GM18861 (cell line): ENCODE measurements around the gene PITPNM3.

Experiments
- ATAC-seq: cut with Tn5 transposase; IDR thresholded peaks from one replicate; pipeline ENCODE4 v1.9.1; 2021; ENCODE audit not compliant: unreplicated experiment

The PITPNM3 gene

DNA sequence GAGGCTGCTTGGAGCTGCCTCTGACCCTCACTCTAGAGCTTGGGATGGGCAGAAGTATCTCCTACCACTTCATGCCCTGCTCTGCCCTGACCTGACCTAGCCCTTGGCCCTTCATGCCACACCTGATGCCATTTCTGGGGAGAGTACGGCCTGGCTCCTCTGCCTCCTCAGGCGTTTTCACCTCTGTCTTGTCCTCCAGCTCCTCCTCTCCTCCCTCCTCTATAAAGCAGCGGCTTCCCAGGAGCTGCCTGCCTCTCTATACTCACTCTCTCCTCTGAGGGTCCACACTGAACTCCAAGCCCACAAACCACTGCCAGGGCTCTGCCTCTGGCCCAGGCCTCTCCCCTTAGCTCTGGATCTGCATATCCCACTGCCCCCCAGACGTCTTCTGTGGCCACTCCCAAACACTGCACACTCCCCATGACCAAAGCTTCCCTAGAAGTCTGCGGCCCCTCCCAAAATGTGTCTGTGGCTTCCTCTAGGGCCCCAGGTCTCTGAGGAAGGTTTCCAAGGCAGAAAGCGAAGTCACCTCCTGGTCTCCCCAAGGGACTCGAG, 52.6 kb downstream of the PITPNM3 start:
- no peak for ATAC-seq

DNA sequence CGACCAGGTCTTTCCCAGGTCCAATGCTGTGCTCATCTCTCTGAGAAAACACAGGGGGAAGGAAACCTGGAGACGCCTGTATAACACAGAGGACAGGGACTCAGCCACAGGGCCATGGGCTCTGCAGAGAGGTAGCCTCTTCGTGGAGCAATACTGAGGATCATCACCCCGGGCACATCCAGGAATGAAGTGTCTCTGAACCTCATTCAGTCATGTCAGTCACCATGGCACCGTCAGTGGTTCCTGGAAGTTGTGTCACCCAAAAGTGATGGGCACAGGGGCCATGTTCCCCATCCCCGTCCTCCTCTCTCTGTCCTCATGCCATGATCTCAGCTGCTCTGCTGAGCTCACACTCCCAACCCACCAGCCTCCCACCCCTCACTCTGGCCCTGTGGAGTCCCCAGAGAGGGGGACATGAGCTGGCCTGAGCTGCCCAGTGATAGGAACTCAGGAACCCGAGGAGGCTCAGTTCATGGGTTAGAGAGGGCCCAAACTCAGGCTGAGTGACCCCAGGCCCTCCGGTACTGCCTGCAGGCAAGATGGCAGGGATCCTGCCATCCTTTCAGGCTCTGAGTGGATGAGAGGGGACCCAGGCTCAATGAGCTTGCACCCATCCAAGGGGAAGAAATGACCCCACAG, 53.4 kb downstream of the PITPNM3 start:
- no peak for ATAC-seq

- no peak for ATAC-seq
Observed at GRCh38 chr17:6502142-6502541, 54.2 kb downstream of the PITPNM3 start.

- ATAC-seq, result no peak
Observed at GRCh38 chr17:6501359-6501758, 55.0 kb downstream of the PITPNM3 start.

- no peak for ATAC-seq
Observed at GRCh38 chr17:6498901-6499540, 57.3 kb downstream of the PITPNM3 start.

GRCh38 chr17:6498356-6498755, 58.0 kb downstream of the PITPNM3 start:
- no peak for ATAC-seq

DNA sequence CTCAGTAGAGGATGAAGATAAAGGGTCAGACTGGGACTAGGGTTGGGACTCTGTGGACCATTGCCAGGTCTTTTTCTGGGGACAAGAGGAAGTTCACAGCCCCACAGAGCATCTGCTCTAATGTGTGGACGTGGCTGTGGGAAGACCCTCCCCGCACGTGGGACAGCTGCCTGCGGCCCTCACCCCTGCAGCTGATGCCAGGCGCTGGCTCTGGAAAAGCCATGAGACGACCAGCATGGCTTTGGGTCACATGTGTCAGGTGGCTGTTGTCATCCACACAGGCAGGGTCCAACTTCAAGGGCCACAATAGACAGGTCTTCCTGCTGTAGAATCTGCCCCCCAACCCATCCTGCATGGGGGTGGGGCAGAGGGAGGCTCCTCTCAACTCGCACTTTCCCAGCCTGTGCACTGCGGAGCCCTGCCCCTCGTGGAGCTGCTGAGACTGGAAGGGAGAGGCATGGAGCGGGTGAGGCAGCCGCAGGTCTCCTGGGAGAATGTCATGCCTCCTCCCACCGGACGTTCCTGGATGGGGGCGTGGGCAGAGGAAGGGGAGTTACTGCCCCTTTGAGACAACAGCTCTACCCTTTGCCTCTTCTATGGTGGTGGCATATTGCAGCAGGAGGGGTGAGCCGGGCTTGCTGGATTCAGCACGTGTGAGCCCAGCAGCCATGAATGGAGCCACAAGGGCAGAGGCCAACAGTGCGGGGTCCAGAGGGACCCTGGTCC, 58.7 kb downstream of the PITPNM3 start:
- ATAC-seq, result no peak

GRCh38 chr17:6496640-6497441, 59.5 kb downstream of the PITPNM3 start:
- ATAC-seq, result no peak

GRCh38 chr17:6496116-6496481, 60.3 kb downstream of the PITPNM3 start:
- no peak for ATAC-seq

DNA sequence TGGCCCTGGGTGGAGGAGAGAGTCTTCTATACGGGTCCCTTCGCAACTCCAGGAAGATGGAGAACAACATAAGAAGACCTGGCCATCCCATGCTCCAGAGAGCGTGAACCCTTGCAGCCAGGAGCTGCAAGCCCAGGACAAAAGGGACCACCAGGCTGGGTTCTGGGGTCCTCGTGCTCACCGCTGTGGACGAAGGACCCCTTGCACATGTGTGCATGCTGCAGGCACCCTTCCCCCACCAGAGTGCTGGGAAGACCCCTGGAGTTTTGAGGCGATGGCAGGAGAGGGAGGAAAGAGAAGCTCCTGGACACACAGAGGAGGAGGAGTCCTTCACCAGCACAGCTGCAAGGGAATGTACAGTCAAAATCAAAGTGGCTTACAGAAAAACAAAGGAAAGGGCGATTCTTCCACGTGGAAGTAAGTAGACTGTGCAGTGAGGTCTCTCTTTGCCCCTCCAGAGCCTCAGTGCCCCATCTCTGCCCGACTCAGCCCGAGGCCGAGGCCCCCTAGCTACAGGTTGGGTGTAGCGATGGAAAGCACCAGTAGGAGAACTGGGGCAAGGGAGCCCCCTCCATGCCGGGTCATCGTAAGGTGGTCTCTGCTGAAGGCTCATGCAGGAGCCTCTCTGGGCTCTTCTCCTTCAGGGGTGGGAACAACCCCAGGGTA, 60.8 kb downstream of the PITPNM3 start:
- ATAC-seq, result no peak

DNA sequence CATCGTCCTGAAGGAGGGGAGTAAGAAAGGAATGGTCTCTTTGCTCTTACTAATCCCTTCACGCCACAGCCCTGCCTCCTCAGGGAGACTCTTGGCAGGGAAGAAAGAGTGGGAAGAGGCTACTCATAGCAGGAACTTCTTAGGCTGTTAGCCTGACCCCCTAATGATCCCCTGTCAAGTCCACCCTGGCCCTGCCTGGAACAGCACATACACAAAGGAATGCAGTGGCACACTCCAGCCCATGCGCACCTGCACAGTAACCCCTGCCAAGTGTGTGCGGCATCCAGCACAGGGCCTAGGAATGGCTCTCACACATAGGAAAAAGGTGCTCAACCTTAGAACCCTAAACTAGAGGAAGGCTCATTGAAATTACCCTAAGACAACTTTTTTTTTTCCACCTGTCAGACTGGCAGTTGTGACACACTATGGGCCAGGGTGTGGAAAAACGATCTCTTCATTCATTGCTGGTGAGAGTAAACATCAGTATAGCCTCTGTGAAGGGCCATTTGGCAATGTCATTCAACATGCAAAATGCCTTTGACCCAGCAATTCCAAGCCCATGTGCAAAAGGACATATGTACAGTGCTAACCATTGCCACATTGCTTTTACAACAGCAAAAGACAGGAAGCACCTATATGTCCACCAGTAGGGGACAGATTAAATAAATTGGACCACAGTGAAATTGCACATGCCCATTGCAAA, 62.0 kb downstream of the PITPNM3 start:
- no peak for ATAC-seq

DNA sequence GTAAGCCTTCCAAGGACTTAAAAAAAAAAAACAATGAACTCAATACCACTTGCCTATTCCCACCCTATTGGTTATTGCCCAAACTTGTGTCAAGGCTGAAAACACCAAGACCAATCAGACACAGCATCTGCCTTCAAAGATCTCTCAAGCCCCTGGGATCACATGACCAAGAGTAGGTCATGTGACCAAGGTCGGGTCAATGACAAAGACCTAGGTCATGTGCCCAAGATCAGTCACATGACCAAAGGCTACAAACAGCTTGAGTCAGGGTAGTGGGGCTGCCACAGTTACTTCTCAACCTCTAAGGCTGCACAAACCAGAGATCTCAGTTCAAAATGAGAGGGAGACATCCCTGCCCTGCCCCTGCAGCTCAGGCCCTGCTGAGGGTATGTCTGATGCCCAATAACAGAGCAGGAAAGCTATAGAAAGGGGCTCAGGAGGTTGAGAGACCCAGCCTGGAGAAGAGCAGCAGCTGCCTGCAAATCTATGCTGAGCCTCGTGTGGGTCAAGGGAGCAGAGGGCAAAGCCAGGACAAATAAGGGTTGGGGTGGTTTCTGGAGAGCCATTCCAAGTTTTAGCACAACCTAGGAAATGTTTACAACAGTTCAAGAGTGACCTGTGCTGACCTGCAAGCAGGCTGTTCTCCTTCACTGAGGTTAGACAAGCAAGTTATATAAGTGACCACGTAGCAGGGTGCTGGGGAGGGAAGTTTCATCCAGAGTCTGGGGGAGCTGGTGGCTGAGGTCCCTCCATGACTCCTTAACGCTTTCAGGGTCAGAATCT, 63.3 kb downstream of the PITPNM3 start:
- ATAC-seq, result no peak

DNA sequence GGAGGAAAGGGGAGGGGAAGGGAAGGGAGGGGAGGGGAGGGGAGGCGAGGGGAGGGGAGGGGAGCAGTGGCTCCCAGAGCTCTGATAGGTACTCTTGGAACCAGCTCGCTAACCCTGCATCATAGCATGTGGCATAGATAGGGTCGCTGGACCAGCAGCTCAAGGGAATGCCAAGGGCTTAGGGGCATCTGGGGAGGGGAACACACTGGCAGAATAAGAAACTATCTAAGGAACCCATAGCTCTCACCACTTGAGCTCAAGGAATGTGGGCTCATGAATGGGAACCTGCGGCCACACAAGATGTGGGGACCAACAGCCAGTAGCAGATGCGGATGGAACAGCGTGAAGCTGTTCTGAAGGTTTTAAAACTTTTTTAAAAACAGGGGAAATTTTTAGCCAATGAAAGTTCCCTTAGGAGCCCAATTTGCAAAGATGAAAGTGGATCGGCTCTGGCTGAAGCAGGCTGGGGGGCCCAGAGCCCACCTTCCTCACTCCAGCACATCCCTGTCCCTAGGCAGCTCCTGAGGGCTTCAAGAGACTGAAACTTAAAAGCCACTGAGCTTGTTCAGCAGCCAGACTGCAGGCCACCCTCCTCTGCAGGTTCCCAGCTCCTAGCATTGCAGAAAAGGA, 65.2 kb downstream of the PITPNM3 start:
- ATAC-seq, result no peak

DNA sequence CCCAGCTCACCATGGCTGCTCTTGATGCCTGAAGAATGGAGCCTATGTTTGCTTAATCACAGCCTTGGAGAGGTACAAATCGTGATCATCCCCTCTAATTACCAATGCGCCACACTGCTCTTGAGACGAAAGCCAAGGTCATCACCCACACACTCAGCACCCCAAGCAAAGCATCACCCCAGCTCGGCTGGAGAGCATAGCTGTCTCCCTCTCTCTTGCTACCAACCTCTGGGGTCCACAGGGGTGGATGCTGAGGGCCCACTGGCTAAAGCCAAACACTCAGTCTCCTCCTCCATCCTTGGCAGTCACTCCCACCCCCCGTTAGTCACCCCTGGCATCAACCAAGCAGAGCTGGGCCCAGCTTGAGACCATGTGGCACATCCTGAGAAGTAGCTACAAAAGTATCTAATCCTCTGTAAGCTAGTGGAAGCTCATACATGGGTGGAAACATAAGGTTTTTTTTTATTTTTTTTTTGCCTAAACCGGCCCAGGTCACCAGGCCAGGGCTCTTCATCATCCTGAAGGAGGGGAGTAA, 67.3 kb downstream of the PITPNM3 start:
- no peak for ATAC-seq

DNA sequence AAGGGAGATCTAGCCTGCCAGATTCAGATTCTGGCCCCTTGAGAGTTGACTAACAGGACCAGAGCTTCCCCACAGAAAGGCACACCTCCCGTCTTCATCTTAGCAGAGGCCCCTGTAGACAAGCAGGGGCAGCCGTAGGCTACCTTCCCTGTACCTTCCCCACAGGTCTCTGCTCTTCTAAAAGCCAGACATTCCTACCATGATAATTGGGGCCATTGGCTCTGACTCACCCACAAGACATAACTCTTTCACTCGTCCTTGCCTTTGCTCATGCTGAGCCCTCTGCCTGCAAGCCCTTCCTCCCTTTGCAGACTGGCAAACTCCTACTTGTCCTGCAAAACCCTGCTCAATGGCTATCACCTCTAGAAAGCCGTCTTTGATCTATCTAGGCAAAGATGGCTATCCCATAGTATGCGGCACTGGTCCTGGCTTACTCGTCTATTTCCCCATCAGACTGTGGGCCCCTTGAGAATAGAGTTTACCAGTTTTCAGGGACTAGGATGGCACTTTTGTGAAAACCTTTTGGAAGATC, 68.3 kb downstream of the PITPNM3 start:
- ATAC-seq, result no peak

DNA sequence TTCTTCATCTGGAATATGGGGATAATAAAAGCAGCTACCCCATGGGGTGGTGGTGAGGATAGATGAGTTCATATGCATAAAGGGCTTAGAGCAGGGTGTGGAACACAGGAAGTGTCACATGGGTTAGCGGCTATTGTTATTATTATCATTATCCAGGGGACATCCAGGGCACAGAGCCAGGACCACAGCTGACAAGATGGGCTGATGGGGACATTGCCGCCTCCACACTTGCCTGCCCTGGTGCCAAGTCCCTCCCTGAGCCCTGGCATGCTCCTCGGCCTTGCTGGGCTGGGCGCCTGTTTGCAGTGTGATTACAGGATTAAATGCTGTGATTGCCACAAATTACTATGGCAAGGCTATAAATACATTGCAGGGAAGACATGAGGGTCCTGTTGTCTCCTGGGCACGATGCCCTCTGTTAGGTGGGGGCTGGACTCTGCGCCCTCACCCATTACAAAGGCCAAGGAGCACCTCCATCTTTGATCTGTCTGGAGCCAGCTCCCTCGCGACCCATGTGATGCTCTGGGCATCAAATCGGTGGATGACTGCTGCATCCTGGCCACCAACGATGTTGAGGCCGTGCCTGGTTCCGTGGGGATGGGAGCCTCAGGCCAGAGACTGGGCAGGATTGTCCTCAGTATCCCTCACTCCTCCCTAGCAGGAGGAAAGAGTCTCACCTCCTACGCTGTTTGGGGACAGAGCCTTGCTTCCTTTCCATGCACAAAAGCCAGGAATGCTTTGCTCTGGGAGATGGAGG, 68.9 kb downstream of the PITPNM3 start:
- ATAC-seq, result no peak

GRCh38 chr17:6485646-6486412, 70.5 kb downstream of the PITPNM3 start:
- no peak for ATAC-seq
